Measurements from ENCODE around the gene CCDC85C. TPM values are rescaled to one million over a fixed set of nuclear protein-coding genes. Genes with fewer than 3 reads are reported as not detected.

CCDC85C gene
- total RNA-seq, 1 experiment from 2014 or later: 35.8 TPM

- ChIA-PET CTCF (interaction anchor here (1.0 kb wide), 2 partner anchors 9 to 46 kb away, joined by 3 to 4 read pairs; no protein-coding TSS in a partner anchor), POLR2A (no interaction called here)
- peak; percentile 51 for ATAC-seq
- no peaks in the 10 kb centered on the region for H3K9me3 Mint-ChIP-seq
- H3K27ac Mint-ChIP-seq: no peak overlapping the region
- peak; percentile 49 for DNase-seq (ENCODE audit: low spot score)
- H3K36me3 Mint-ChIP-seq: no peaks in the 10 kb centered on the region
- peaks cover 8% of the 10 kb centered on the region; the same call in 1 of the 2 replicates for H3K27me3 Mint-ChIP-seq (ENCODE audit: low read depth)
- no peak overlapping the region for H3K4me3 Mint-ChIP-seq
- H3K4me1 Mint-ChIP-seq: peaks cover 78% of the 10 kb centered on the region
- TF ChIP-seq PRDM15 (CRISPR knock-in tag; IDR thresholded peaks at IDR 0.05): no peak
- TF ChIP-seq RORB (CRISPR knock-in tag; IDR thresholded peaks at IDR 0.05): no peak
- peak; percentile 37; the same call in 1 of the 2 replicates for TF ChIP-seq TEAD1 (CRISPR knock-in tag; IDR thresholded peaks at IDR 0.05)
- no peak for TF ChIP-seq ZNF396 (CRISPR knock-in tag; IDR thresholded peaks at IDR 0.05; ENCODE audit: borderline replicate concordance)
- no peak for TF ChIP-seq ZNF232 (CRISPR knock-in tag; IDR thresholded peaks at IDR 0.05)
- TF ChIP-seq ETV6 (CRISPR knock-in tag; IDR thresholded peaks at IDR 0.05): no peak
- no peak for TF ChIP-seq ZNF425 (CRISPR knock-in tag; conservative IDR thresholded peaks at IDR 0.05)
- no peak for TF ChIP-seq NR2C2 (CRISPR knock-in tag; IDR thresholded peaks at IDR 0.05)
- no peak for TF ChIP-seq ELF4 (CRISPR knock-in tag; IDR thresholded peaks at IDR 0.05; ENCODE audit: low read depth)
- TF ChIP-seq ZMAT4 (CRISPR knock-in tag; IDR thresholded peaks at IDR 0.05): no peak
- TF ChIP-seq FOXP4 (CRISPR knock-in tag; IDR thresholded peaks at IDR 0.05): no peak
- peak; percentile 14; the same call in 1 of the 2 replicates for TF ChIP-seq MAX (CRISPR knock-in tag; IDR thresholded peaks at IDR 0.05)
- TF ChIP-seq ZNF138 (CRISPR knock-in tag; conservative IDR thresholded peaks at IDR 0.05): no peak
- no peak for TF ChIP-seq NFYB (CRISPR knock-in tag; conservative IDR thresholded peaks at IDR 0.05; ENCODE audit: low read depth)
- TF ChIP-seq USF2 (CRISPR knock-in tag; IDR thresholded peaks at IDR 0.05): no peak
- TF ChIP-seq NR1H2 (CRISPR knock-in tag; IDR thresholded peaks at IDR 0.05): no peak
- no peak for TF ChIP-seq GRHL2 (CRISPR knock-in tag; IDR thresholded peaks at IDR 0.05; ENCODE audit: insufficient replicate concordance, severe bottlenecking)
- TF ChIP-seq EMX1 (CRISPR knock-in tag; IDR thresholded peaks at IDR 0.05): no peak
- no peak for TF ChIP-seq CREB1 (CRISPR knock-in tag; IDR thresholded peaks at IDR 0.05)
- no peak for TF ChIP-seq GABPB1 (CRISPR knock-in tag; IDR thresholded peaks at IDR 0.05)
- peak; percentile 83 for TF ChIP-seq ZNF281 (CRISPR knock-in tag; IDR thresholded peaks at IDR 0.05)
- no peak for TF ChIP-seq KAT7 (CRISPR knock-in tag; IDR thresholded peaks at IDR 0.05; ENCODE audit: borderline replicate concordance)
- no peak for TF ChIP-seq ZSCAN18 (CRISPR knock-in tag; IDR thresholded peaks at IDR 0.05)
These were observed 33.3 kb downstream of the CCDC85C start for GRCh38 chr14:99570544-99571302.
